GM21717 (cell line): Measurements from ENCODE around the gene RPS6KB2.
"Not testable (repeated sequence)": the region's sequence is repeated elsewhere in the genome, so short reads cannot be mapped to it uniquely, and the experiment has no call there.

Source experiments
- ATAC-seq: cut with Tn5 transposase; IDR thresholded peaks from one replicate; pipeline ENCODE4 v1.9.1; 2021; ENCODE audit warnings: mild to moderate bottlenecking, moderate library complexity; ENCODE audit not compliant: unreplicated experiment

Gene RPS6KB2

DNA sequence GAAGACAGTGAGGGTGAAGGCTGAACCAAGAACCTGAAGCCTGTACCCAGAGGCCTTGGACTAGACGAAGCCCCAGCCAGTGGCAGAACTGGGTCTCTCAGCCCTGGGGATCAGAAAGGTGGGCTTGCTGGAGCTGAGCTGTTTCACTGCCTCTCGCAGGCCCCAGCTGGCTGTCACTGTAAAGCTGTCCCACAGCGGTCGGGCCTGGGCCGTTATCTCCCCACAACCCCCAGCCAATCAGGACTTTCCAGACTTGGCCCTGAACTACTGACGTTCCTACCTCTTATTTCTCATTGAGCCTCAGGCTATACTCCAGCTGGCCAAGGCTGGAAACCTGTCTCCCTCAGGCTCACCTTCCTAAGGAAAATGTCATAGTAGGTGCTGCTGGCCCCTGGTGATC, 30.8 kb upstream of the RPS6KB2 start:
- no peak for ATAC-seq

DNA sequence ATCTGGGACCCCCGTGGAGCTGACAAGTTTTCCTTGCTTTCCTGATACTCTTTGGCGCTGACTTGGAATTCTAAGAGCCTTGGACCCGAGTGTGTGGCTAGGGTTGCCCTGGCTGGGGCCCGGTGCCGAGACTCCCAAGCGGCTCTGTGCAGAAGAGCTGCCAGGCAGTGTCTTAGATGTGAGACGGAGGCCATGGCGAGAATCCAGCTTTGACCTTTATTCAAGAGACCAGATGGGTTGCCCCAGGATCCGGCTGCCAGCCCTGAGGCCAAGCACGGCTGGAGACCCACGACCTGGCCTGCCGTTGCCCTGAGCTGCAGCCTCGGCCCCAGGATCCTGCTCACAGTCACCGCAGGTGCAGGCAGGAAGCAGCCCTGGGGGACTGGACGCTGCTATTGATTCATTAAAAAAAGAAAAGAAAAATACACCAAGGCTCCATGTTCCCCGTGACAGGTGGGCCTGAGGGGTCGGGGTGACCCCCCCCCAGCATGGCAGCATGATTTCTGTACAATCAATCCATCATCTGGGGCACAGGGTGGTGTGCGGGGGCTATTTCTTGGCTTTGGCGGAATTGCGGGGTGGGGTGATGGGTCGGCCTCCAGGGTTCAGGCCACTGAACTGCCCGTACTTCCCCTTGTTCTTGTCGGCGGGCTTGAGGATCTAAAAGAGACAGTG, 30.2 kb upstream of the RPS6KB2 start:
- no peak for ATAC-seq

DNA sequence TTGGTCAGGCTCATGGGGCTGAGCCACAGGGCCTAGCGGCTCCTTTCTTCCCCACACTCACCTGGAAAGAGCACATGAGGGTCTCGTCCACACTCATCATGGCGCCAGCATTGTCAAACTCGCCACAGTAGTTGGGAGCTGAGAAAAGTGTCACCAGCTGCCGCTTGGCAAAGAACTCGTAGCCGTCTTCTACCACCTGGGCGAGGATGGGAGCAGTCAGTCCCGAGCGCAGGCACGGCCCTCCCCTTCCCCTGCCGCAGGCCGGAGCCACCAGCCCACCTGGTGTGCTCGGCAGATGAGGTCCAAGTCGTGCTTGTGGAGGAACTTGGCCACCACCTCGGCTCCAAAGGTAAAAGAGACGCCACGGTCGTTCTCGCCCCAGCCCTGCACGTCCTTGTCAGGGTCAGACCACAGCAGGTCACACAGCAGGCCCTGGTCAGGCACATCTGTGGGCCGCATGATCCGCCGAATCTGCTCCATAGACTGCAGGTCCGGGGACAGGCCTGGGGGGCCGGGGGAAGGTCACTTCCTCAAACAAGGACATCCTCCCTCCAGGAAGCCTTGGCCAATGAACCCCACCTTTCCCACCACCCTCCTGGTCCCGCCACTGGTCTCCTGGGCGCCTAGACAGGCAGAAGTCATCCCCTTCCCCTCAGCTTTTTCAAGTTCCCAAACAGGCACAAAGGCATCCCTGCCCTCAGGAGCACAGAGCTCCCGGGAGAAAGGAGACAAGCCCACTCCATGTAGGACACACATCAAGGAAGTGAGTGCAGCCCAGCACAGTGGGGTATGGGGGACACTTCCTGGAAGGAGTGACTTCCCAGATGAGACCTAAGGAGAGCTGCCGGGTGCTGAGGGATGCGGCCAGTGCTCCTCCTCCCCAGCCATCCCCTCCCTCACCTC, 29.4 kb upstream of the RPS6KB2 start:
- ATAC-seq: no peak

DNA sequence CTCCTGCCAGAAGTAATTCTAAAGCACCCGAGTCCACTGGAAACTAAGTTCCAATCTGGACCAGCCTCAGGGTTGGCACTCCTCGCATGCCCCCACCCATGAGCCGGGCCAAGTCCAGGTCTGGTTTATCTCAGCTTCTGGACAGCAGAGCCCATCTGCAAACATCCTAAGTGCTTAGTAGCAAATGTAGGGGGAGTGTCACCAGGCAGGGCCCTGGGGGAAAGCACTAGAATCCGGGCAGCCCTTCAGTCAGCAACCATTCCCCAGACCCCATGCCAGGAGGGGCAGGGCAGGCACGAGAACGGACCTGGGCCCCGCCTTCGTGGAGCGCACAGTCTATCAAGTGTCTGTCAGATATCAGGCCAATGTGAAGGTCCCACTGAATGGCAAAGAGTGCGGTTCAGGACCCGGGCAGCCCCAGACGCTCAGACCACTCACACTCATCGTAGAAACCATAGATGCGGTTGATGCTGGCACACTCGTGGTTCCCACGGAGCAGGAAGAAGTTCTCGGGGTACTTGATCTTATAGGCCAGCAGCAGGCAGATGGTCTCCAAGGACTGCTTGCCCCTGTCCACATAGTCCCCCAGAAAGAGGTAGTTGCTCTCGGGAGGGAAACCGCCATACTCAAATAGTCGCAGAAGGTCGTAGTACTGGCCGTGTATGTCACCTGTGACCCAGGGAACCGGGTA, 27.9 kb upstream of the RPS6KB2 start:
- no peak for ATAC-seq

DNA sequence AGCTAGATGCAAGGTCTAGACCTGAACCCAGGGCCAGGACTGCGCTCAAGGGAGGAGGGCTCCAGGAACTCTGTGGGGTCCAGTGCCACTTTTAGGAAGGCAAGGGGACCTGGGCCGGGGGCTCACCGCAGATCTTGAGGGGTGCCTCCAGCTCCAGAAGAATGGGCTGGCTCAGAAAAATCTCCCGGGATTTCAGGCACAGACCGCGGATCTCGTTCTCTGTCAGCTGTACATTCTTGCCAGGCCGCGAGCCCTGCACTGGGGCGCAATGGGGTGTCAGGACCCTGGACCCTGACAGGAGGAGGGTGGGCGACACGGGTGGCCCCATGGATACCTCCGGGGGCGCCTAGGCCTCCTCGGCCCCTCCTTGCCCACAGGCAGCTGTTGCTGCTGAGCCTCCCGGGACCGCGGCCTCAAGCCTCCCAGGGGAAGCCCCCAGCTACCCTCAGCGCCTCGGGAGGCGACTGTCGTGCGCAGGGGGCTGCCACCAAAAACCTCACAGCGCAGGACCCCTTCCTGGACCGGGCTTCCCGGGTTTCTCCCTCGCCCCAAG, 27.3 kb upstream of the RPS6KB2 start:
- ATAC-seq: peak; percentile 9

DNA sequence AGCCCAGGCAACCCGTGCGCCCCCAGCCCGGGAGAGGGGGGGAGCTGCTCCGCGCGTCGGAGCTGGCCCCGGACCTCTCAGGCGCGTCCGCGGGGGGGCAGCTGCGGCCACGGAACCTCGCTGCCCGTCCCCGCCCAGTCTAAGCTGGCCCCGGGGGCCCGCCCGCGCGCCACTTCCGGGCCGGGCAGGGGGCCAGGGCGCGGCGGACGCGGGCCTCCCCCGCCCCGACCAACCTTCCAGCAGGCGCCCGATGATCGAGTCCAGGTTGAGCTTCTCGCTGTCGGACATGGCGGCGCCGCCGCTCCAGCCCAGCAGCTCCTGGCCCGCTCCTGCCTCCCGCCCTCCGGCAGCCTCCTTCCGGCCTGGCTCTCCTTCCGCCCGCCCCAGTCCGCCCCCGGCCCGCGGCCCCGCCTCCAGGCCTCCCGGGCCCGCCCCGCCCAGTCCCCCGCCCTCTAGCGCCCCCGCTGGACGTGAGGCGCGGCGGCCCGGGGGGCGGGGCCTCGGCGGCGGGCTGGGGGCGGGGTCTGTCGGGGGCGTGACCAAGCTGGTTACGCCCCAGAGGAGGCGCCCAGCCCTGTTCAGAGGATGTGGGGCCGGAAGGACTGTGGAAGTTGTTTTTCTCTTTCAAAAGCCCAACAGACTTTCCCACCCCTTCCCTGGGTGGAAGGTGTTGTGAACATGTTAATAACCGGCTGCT, 26.7 kb upstream of the RPS6KB2 start, which contains the start of gene PPP1CA:
Gene PPP1CA, minus strand, starts transcription at position 364 of the 697 bp plus-strand sequence. Its CDS starts 76 bp downstream, at position 288.
- ATAC-seq: peak; percentile 54

DNA sequence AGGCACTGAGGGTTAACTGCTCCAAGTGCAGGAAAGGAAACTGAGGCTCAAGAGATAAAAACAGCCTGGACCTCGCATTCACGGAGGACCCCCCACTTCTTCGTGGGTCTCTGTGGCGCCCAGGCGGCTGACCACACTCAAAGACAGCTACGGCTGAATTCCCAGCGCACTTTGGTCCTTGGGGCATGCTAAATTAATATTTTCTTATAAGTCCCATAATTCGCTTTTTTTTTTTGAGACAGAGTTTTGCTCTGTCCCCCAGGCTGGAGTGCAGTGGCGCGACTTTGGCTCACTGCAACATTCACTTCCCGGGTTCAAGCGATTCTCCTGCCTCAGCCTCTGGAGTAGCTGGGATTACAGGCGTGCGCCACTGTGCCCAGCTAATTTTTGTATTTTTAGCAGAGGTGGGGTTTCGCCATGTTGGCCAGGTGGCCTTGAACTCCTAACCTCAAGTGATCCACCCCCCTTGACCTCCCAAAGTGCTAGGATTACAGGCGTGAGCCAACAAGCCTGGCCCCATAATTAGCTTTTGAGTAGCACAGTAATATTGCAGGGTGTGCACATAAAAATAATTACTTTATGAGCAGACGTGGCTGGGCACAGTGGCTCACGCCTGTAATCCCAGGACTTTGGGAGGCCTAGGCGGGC, 26.0 kb upstream of the RPS6KB2 start:
- not testable (repeated sequence) for ATAC-seq

DNA sequence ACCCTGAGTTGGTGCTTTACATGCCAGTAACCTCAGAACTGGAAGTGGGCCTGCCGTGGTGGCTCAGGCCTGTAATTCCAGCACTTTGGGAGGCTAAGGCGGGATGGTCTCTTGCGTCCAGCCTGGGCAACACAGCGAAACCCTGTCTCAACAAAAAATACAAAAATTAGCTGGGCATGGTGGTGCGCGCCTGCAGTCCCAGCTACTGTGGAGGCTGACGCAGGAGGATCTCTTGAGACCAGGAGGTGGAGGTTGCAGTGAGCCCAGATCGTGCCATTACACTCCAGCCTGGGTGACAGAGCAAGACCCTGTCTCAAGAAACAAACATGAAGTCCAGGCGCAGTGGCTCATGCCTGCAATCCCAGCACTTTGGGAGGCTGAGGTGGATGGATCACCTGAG, 25.2 kb upstream of the RPS6KB2 start:
- not testable (repeated sequence) for ATAC-seq

DNA sequence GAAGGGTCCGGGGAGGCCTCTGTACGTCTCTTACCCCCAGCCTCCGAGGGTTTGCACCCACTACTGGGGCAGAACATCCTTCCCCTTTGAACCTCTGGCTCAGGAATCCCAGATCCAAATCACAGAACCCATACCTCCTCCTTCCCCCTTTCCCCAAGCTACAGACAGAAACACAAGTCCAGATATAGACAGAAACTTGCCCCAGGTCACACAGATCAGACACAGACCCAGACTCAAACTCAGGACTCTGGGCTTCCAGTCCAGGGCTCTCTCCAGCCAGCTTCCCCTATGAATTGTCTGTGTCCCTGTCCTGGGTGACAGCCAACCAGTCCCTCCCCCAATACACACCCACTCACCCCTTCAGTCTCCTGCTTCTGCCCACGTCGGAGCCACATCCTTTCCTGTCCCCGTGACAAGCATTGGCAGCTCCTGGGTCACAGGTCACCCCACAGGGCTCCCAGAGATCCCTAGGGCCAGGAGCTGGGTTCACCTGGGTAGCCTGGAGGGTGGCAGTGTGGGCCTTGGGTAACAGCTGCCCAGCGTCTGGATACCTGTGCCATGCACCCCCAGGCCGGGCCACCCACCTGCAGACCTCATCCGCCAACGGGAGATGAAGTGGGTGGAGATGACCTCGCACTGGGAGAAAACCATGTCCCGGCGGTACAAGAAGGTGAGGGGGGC, 23.6 kb upstream of the RPS6KB2 start:
- ATAC-seq: no peak

DNA sequence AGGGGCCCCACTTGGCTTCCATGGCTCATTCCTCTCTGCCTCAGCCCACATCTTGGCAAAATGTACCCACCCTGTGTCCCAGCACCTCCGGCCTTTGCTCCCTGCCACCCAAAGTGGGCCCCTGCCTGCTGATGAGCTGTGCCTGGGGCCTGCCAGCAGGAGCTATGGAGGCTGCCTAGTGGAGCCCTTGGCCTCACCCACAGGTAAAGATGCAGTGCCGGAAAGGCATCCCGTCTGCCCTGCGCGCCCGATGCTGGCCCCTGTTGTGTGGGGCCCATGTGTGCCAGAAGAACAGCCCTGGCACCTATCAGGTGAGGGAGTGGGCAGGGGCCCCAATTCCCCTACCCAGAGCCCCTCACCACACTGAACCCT, 23.1 kb upstream of the RPS6KB2 start:
- ATAC-seq: no peak

DNA sequence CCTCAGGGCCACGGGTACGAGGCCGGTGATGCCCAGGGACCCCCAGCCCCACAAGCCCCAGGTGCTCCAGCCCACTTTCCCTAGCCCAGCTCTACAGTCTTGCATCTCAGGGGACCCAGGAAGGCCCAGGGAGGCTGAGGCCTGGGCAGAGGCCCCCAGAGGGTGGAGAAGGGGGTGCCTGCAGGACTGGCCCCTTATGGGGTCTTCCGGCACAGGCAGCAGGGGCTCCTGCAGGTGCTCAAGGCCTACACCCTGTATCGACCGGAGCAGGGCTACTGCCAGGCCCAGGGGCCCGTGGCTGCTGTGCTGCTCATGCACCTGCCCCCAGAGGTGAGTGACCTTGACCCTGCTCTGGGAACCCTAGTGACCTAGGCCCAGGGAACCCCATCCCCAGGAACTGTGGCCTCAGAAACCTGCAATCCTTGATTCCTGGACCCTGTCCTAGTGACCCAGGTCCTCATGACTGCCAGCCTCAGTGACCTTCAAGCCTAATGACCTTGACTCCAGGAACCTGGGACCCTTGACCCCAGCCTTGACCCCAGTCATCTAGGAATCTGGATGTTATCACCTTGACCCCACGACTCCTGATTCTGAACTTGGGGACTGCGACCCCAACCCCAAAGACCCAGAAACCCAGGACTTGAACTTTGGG, 22.5 kb upstream of the RPS6KB2 start:
- ATAC-seq: no peak

DNA sequence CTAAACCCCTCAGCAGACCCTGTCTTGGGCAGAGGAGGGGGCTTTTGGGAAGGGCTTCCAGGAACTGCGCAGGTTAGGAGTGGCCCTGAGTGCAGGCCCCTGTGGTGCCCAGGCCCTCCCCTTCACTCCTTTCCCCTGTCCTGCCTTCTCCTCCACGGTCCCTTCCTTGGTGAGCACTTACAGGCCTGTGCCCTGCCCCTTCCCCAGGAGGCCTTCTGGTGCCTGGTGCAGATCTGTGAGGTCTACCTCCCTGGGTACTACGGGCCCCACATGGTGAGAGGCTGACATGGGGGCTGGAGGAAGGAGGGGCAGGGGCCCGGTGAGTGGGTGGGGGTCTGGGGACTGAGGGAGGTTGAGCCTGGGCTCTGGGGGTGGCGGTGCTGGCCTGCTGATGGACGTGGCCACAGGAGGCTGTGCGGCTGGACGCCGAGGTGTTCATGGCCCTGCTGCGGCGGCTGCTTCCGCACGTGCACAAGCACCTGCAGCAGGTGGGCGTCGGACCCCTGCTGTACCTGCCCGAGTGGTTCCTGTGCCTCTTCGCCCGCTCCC, 21.8 kb upstream of the RPS6KB2 start:
- ATAC-seq: no peak

DNA sequence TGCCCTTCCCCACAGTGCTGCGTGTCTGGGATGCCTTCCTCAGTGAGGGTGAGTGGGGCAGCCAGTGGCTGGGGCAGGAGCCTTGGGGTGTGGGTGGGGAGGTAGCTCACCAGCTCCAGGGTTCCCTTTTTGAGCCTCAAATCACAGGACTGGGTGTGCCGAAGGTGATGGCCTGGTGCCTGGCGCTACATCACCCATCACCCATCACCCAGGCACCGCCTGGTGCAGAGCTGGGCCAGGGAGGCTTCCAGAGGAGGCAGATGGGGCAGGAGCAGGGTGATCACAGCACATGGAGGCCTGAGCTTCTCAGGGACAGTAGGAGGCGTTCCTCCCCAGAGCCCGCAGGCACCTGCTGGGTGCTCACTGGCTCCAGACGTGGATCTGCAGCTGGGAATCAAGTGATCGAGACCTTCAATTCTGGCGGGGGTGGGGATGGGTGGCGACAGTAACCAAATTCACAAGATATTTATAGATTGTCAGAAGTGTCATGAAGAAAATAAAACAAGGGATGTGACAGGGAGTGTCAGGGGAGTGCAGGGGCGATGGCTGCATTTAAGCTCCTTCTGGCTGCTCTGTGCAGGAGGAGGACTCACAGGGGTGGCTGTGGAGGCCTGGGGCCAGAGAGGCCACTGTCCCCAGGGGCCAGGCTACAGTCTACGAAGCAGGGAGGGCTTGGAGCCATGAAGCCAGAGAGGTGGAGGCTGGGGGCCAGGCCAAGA, 21.2 kb upstream of the RPS6KB2 start:
- no peak for ATAC-seq

DNA sequence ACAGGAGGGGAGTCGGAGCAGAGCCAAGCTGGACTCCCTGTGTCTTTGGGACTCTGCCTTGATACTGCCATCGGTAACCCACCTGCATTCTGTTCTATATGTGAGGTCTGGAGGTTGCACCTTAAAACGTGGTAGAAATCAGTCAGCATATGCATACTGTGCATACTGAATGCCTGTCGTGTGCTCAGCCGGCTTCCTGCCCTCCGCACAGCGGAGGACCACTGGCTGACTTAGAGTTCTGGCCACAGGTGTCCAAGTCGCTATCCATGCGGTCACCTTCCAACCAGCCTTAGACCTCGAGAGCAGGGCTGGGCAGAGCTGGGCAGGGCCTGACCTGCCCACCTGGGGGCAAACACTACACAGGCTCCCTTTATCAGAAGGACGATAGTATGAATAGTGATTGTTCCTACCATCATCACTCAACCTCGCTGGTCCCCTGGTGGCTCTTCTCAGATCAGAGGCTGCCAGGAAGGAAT, 20.6 kb upstream of the RPS6KB2 start:
- no peak for ATAC-seq

DNA sequence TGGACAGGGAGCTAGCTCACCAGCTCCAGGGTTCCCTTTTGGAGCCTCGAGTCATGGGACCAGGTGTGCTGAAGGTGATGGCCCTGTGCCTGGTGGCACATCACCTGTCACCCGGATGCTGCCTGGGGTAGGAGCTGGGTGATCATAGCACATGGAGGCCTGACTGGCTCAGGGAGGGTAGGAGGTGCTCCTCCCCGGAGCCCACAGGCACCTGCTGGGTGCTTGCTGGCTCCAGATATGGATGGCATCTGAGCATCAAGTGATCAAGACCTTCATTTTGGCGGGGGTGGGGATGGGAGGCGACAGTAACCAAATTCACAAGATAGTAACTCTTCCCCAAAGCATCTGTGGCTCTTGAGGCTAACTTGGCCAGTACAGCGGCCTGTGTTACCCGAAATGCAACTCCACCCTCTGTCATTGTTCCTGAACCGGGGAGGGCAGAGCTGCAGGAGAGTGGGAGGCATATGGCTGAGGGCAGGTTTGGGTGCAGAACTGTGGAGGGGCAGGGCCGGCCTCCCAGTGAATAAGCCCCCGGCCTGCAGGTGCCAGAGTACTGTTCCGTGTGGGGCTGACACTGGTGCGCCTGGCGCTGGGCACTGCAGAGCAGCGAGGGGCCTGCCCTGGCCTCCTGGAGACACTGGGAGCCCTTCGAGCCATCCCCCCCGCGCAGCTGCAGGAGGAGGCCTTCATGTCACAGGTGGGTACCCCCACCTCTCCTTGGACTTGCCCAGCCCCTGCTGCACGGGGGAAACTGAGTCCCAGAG, 19.7 kb upstream of the RPS6KB2 start:
- ATAC-seq: no peak

DNA sequence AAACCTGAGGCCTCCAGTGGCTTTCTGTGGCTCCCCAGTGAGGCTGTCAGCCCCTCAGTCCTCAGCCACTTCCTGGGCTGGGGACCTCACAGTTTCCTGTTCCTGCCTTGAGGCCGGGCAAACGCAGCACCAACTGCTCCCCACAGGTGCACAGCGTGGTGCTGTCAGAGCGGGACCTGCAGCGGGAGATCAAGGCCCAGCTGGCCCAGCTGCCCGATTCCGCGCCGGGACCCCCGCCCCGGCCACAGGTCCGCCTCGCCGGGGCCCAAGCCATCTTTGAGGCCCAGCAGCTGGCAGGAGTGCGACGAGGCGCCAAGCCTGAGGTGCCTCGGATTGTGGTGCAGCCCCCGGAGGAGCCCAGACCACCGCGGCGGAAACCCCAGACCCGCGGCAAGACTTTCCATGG, 19.0 kb upstream of the RPS6KB2 start:
- ATAC-seq: no peak

DNA sequence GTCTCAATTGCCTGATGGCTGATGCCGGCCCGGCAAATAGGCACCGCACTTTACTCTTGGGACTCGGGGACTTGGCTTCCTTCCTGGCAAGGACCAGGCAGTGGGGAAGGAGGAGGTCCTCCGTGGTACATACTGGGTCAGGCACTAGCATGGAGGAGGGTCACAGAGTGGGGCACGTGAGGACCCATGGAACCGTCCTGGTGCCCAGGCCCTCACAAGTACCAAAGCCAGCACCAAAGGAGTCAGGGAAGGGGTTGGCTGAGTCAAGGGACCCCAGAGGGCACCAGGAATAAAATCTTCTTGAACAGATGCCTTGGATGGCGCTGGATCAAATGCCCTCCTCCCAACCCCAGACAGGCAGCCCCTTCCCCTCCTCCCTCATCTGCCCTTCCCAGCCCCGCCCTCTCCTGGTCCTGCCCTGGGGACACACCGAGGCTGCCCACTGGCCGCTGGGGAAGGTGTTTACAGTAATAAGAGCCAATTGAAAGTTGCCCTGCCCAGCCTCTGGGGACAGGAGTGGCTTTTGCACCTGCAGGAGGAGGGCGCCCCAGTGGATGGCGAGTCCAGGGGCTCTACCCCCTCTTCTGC, 18.4 kb upstream of the RPS6KB2 start:
- no peak for ATAC-seq
